HepG2 (cell line): ENCODE data around the gene DHRS4L2. TPM values are rescaled to one million over a fixed set of nuclear protein-coding genes. Genes with fewer than 3 reads are reported as not detected.

Experiments
- ATF7-NPFF ChIP-seq: sonication (generic); formaldehyde crosslinking; IDR thresholded peaks from 2 replicates; pipeline ENCODE4 v1.8.1; 2023; ENCODE audit warnings: mild to moderate bottlenecking, low read depth, missing genetic modification reagents, moderate library complexity
- CC2D1A ChIP-seq: sonication (generic); formaldehyde crosslinking; IDR thresholded peaks from 2 replicates; pipeline ENCODE4 v1.8.1; 2023; ENCODE audit warnings: mild to moderate bottlenecking, missing genetic modification reagents
- HDAC6 ChIP-seq: fragments of 200-600 bp; sonication (generic); IDR thresholded peaks from 2 replicates; pipeline ENCODE4 v1.7.0; 2017; ENCODE audit warnings: mild to moderate bottlenecking, antibody characterized with exemption, low read length, low read depth
- JUN ChIP-seq: sonication (generic); formaldehyde crosslinking; IDR thresholded peaks from 2 replicates; pipeline ENCODE4 v1.4.0; 2020; ENCODE audit warnings: mild to moderate bottlenecking, missing genetic modification reagents
- PRPF4 ChIP-seq: fragments of 200-400 bp; formaldehyde crosslinking; IDR thresholded peaks from 2 replicates; pipeline ENCODE4 v1.6.1; 2016; ENCODE audit warnings: low read length, low read depth; ENCODE audit not compliant: poor library complexity, severe bottlenecking
- RBM39 ChIP-seq: fragments of 200-400 bp; formaldehyde crosslinking; IDR thresholded peaks from one replicate; pipeline ENCODE4 v1.6.1; 2018; ENCODE audit warnings: antibody characterized with exemption, mild to moderate bottlenecking, low read depth, low read length; ENCODE audit not compliant: poor library complexity, severe bottlenecking
- RFX3 ChIP-seq: IDR thresholded peaks from 2 replicates; pipeline ENCODE4 v1.6.1; 2016; ENCODE audit warnings: missing biosample characterization, missing genetic modification reagents
- SMAD9 ChIP-seq: sonication (generic); formaldehyde crosslinking; IDR thresholded peaks from 2 replicates; pipeline ENCODE4 v1.5.1; 2020; ENCODE audit warnings: mild to moderate bottlenecking, missing genetic modification reagents
- SNAPC2 ChIP-seq: sonication (generic); formaldehyde crosslinking; IDR thresholded peaks from 2 replicates; pipeline ENCODE4 v1.8.1; 2022; ENCODE audit warnings: mild to moderate bottlenecking, missing genetic modification reagents
- SUZ12 ChIP-seq: fragments of 150-350 bp; IDR thresholded peaks from 2 replicates; pipeline ENCODE4 v1.6.1; 2014; ENCODE audit warnings: low read depth, low read length
- ZFY ChIP-seq: sonication (generic); formaldehyde crosslinking; IDR thresholded peaks from 2 replicates; pipeline ENCODE4 v1.4.0; 2020; ENCODE audit warnings: missing genetic modification reagents
- ZNF33B ChIP-seq: sonication (generic); formaldehyde crosslinking; IDR thresholded peaks from 2 replicates; pipeline ENCODE4 v1.5.1; 2020; ENCODE audit warnings: mild to moderate bottlenecking, missing genetic modification reagents
- ZNF343 ChIP-seq: sonication (generic); formaldehyde crosslinking; IDR thresholded peaks from 2 replicates; pipeline ENCODE4 v1.4.0; 2020; ENCODE audit warnings: mild to moderate bottlenecking, missing genetic modification reagents
- ZNF547 ChIP-seq: sonication (generic); formaldehyde crosslinking; IDR thresholded peaks from 2 replicates; pipeline ENCODE4 v1.5.1; 2020; ENCODE audit warnings: mild to moderate bottlenecking, missing genetic modification reagents
- ZNF563 ChIP-seq: sonication (generic); formaldehyde crosslinking; IDR thresholded peaks from 2 replicates; pipeline ENCODE4 v1.8.0; 2022; ENCODE audit warnings: mild to moderate bottlenecking, moderate library complexity, missing genetic modification reagents
- ZNF709 ChIP-seq: sonication (generic); formaldehyde crosslinking; IDR thresholded peaks from 2 replicates; pipeline ENCODE4 v1.5.0; 2020; ENCODE audit warnings: mild to moderate bottlenecking, missing genetic modification reagents
- ZNF816 ChIP-seq: sonication (generic); formaldehyde crosslinking; IDR thresholded peaks from 2 replicates; pipeline ENCODE4 v1.8.0; 2022; ENCODE audit warnings: missing genetic modification reagents, mild to moderate bottlenecking, borderline replicate concordance
- polyA plus RNA-seq, 8 experiments: library from polyadenylated mRNA; depleted of rRNA in 3 of 8; stranded (reverse) in 7 of 8; unstranded in 1 of 8; fragments of >200 nt; fragmentation: Illumina TruSeq in 4 of 8; extraction: Trizol in 4 of 8; gene quantifications; 2 replicates each; pipeline versions ENCODE4 v1.2.1 to v1.2.3, GENCODE V29; 2011 to 2016; ENCODE audit warnings: low read depth in 4 of 8, missing spikeins in 1 of 8, mixed read lengths in 1 of 8; ENCODE audit not compliant: insufficient read depth in 1 of 8
- total RNA-seq, 5 experiments: library from RNA; depleted of rRNA; stranded (reverse); fragments of >200 nt; fragmentation: Illumina TruSeq; extraction: Trizol; gene quantifications; 2 replicates each; pipeline ENCODE4 v1.2.3, GENCODE V29; 2016; ENCODE audit warnings: low read depth in 1 of 5
- TF ChIP-seq, protein P1 (sequence below): IDR thresholded peaks from 2 replicates; pipeline ENCODE4 v1.6.1; 2012; ENCODE audit warnings: low read depth, low read length, improper control_type of control experiment
- TF ChIP-seq, protein P2 (sequence below): sonication (generic); formaldehyde crosslinking; IDR thresholded peaks from 2 replicates; pipeline ENCODE4 v1.4.0; 2020; ENCODE audit warnings: missing genetic modification reagents
- TF ChIP-seq, protein P3 (sequence below): sonication (generic); formaldehyde crosslinking; IDR thresholded peaks from 2 replicates; pipeline ENCODE4 v1.5.0; 2020; ENCODE audit warnings: missing genetic modification reagents, mild to moderate bottlenecking, borderline replicate concordance
- TF ChIP-seq, protein P4 (sequence below): sonication (generic); formaldehyde crosslinking; IDR thresholded peaks from 2 replicates; pipeline ENCODE4 v1.8.0; 2022; ENCODE audit warnings: low read depth, missing genetic modification reagents
- TF ChIP-seq, protein P5 (sequence below): sonication (generic); formaldehyde crosslinking; IDR thresholded peaks from 2 replicates; pipeline ENCODE4 v1.4.0; 2020; ENCODE audit warnings: mild to moderate bottlenecking, missing genetic modification reagents
- TF ChIP-seq, protein P6 (sequence below): sonication (generic); formaldehyde crosslinking; IDR thresholded peaks from 2 replicates; pipeline ENCODE4 v1.8.1; 2022; ENCODE audit warnings: mild to moderate bottlenecking, missing genetic modification reagents

DHRS4L2 gene
- total and polyA plus RNA-seq, 2 of the 13 experiments (the other 11 are each of a cell fraction or from before 2014, with no cell fraction given), result 24.7 to 38.2 TPM

DNA sequence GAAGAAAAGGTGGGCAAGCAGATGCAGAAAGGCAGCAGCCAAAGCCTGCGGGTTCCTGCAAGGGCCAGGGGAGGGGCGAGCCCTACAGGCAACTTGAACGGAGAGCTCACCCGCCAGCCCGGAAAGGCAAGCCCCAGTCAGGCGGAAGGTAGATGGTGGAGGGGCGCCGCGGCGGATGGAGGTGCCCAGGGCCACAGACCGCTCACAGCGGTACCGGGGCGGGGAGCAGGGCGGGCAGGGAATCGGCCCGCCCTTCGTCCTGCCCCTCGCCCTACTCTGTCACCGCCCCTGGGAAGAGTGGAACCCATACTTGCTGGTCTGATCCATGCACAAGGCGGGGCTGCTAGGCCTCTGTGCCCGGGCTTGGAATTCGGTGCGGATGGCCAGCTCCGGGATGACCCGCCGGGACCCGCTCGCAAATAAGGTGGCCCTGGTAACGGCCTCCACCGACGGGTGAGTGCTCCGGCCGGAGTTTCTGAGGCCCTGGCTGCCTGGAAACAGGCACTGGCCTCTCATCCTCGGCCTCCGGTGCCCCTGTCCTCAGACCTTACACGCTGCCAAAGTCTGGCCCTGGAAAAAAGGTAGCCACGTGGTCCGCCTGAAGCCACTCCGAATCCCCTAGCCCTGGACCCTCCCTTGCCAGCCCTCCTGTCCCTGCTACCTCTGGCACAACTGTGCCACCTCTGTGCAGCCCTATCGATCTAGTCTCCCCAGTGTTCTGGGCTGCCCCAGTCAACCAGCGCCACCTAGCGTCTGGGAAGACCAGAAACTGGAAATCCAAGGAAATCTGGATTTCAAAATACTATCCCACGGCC, 35.1 kb upstream of the DHRS4L2 start, which contains the start of gene DHRS4 (continued):
- TF ChIP-seq, protein P1, sequence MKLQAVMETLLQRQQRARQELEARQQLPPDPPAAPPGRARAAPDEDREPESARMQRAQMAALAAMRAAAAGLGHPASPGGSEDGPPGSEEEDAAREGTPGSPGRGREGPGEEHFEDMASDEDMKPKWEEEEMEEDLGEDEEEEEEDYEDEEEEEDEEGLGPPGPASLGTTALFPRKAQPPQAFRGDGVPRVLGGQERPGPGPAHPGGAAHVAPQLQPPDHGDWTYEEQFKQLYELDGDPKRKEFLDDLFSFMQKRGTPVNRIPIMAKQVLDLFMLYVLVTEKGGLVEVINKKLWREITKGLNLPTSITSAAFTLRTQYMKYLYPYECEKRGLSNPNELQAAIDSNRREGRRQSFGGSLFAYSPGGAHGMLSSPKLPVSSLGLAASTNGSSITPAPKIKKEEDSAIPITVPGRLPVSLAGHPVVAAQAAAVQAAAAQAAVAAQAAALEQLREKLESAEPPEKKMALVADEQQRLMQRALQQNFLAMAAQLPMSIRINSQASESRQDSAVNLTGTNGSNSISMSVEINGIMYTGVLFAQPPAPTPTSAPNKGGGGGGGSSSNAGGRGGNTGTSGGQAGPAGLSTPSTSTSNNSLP, result no peak; the same call in 1 of the 2 replicates
- peak; percentile 29; the same call in 1 of the 2 replicates for TF ChIP-seq RFX3 (CRISPR knock-in tag)
- peak; percentile 86 for TF ChIP-seq JUN (CRISPR knock-in tag)
- TF ChIP-seq, protein P2, sequence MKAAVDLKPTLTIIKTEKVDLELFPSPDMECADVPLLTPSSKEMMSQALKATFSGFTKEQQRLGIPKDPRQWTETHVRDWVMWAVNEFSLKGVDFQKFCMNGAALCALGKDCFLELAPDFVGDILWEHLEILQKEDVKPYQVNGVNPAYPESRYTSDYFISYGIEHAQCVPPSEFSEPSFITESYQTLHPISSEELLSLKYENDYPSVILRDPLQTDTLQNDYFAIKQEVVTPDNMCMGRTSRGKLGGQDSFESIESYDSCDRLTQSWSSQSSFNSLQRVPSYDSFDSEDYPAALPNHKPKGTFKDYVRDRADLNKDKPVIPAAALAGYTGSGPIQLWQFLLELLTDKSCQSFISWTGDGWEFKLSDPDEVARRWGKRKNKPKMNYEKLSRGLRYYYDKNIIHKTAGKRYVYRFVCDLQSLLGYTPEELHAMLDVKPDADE (CRISPR knock-in tag), result no peak; the same call in 1 of the 2 replicates
- TF ChIP-seq ZNF343, result peak; percentile 84; the same call in 1 of the 2 replicates
- TF ChIP-seq RBM39, result peak; percentile 94
- no peak for TF ChIP-seq SUZ12
- peak; percentile 89 for TF ChIP-seq SMAD9 (CRISPR knock-in tag)
- peak; percentile 100 for TF ChIP-seq ZFY (CRISPR knock-in tag)
- no peak; the same call in 1 of the 2 replicates for TF ChIP-seq SNAPC2 (CRISPR knock-in tag)
- TF ChIP-seq PRPF4, result no peak
- TF ChIP-seq, protein P3, sequence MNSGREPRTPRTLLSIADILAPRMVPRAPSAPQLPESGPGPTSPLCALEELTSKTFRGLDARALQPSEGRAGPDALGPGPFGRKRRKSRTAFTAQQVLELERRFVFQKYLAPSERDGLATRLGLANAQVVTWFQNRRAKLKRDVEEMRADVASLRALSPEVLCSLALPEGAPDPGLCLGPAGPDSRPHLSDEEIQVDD, result peak; percentile 88; the same call in 1 of the 2 replicates
- TF ChIP-seq HDAC6, result no peak
- TF ChIP-seq, protein P4, sequence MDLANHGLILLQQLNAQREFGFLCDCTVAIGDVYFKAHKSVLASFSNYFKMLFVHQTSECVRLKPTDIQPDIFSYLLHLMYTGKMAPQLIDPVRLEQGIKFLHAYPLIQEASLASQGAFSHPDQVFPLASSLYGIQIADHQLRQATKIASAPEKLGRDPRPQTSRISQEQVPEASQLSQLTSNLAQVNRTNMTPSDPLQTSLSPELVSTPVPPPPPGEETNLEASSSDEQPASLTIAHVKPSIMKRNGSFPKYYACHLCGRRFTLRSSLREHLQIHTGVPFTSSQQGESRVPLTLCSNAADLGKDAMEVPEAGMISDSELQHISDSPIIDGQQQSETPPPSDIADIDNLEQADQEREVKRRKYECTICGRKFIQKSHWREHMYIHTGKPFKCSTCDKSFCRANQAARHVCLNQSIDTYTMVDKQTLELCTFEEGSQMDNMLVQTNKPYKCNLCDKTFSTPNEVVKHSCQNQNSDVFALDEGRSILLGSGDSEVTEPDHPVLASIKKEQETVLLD (CRISPR knock-in tag), result peak; percentile 66; the same call in 1 of the 2 replicates
- peak; percentile 98 for TF ChIP-seq ZNF547 (CRISPR knock-in tag)
- peak; percentile 96 for TF ChIP-seq ZNF816 (CRISPR knock-in tag)
- TF ChIP-seq, protein P5, sequence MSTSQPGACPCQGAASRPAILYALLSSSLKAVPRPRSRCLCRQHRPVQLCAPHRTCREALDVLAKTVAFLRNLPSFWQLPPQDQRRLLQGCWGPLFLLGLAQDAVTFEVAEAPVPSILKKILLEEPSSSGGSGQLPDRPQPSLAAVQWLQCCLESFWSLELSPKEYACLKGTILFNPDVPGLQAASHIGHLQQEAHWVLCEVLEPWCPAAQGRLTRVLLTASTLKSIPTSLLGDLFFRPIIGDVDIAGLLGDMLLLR, result peak; percentile 90
- peak; percentile 56; the same call in 1 of the 2 replicates for TF ChIP-seq ATF7-NPFF
- TF ChIP-seq ZNF709, result peak; percentile 98; the same call in 1 of the 2 replicates
- peak; percentile 99 for TF ChIP-seq ZNF563
- TF ChIP-seq ZNF33B, result peak; percentile 97
- TF ChIP-seq, protein P6, sequence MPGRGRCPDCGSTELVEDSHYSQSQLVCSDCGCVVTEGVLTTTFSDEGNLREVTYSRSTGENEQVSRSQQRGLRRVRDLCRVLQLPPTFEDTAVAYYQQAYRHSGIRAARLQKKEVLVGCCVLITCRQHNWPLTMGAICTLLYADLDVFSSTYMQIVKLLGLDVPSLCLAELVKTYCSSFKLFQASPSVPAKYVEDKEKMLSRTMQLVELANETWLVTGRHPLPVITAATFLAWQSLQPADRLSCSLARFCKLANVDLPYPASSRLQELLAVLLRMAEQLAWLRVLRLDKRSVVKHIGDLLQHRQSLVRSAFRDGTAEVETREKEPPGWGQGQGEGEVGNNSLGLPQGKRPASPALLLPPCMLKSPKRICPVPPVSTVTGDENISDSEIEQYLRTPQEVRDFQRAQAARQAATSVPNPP, result peak; percentile 73; the same call in 1 of the 2 replicates
- TF ChIP-seq CC2D1A (CRISPR knock-in tag), result no peak
